GM18526 (cell line): ENCODE results near the gene MEOX2.

ENCODE experiments used
- POLR2A ChIP-seq: IDR thresholded peaks from 3 replicates; pipeline ENCODE4 v1.6.1; 2011; ENCODE audit not compliant: insufficient read length; ENCODE audit errors: extremely low read depth

The MEOX2 gene

GRCh38 chr7:15606561-15606960, 79.9 kb downstream of the MEOX2 start:
- TF ChIP-seq POLR2A, result no peak

GRCh38 chr7:15604166-15604565, 82.3 kb downstream of the MEOX2 start:
- TF ChIP-seq POLR2A, result no peak

GRCh38 chr7:15603124-15603523, 83.4 kb downstream of the MEOX2 start:
- no peak for TF ChIP-seq POLR2A

GRCh38 chr7:15602236-15602635, 84.2 kb downstream of the MEOX2 start:
- TF ChIP-seq POLR2A, result no peak

- TF ChIP-seq POLR2A, result no peak
Observed at GRCh38 chr7:15601175-15601574, 85.3 kb downstream of the MEOX2 start.

- no peak for TF ChIP-seq POLR2A
Observed at GRCh38 chr7:15600298-15600697, 86.2 kb downstream of the MEOX2 start.

- TF ChIP-seq POLR2A, result no peak
Observed at GRCh38 chr7:15594461-15594860, 92.0 kb downstream of the MEOX2 start.

GRCh38 chr7:15593382-15593781, 93.1 kb downstream of the MEOX2 start:
- no peak for TF ChIP-seq POLR2A

- TF ChIP-seq POLR2A, result no peak
Observed at GRCh38 chr7:15586266-15586665, 100.2 kb downstream of the MEOX2 start.

- TF ChIP-seq POLR2A, result no peak
Observed at GRCh38 chr7:15584575-15584974, 101.9 kb downstream of the MEOX2 start.

- no peak for TF ChIP-seq POLR2A
Observed at GRCh38 chr7:15582773-15583172, 103.7 kb downstream of the MEOX2 start.

GRCh38 chr7:15581352-15581951, 105.0 kb downstream of the MEOX2 start:
- no peak for TF ChIP-seq POLR2A

GRCh38 chr7:15580604-15581351, 105.7 kb downstream of the MEOX2 start:
- TF ChIP-seq POLR2A, result no peak

GRCh38 chr7:15577600-15577999, 108.9 kb downstream of the MEOX2 start:
- TF ChIP-seq POLR2A, result no peak

GRCh38 chr7:15571301-15571878, 115.1 kb downstream of the MEOX2 start:
- no peak for TF ChIP-seq POLR2A

- no peak for TF ChIP-seq POLR2A
Observed at GRCh38 chr7:15567652-15568051, 118.8 kb downstream of the MEOX2 start.
